HG02973 (cell line): ENCODE measurements around the gene CLCNKB.
"Not testable (repeated sequence)": the region's sequence is repeated elsewhere in the genome, so short reads cannot be mapped to it uniquely, and the experiment has no call there.

Experiments used
- ATAC-seq: cut with Tn5 transposase; IDR thresholded peaks from one replicate; pipeline ENCODE4 v1.9.1; 2021; ENCODE audit warnings: moderate library complexity; ENCODE audit not compliant: unreplicated experiment

Gene CLCNKB

DNA sequence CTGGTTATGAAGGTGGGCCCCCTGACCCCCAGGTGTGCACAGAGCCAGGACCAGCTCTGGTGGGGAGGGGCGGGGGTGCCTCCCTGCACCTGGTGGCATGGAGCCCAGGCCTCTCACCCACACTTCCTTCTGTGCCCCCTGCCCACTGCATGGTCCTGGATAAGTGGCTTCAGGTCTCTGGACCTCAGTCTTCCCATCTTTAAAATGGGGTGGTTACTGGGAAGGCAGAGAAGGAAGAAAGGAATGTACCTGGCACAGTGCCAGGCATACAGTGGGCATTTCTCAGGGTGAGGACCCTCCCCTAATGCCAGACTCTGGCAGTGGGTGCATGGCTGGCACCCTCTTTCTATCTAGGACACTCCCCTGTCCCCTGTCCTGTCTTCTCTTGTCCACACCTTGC, 14.3 kb upstream of the CLCNKB start:
- no peak for ATAC-seq

DNA sequence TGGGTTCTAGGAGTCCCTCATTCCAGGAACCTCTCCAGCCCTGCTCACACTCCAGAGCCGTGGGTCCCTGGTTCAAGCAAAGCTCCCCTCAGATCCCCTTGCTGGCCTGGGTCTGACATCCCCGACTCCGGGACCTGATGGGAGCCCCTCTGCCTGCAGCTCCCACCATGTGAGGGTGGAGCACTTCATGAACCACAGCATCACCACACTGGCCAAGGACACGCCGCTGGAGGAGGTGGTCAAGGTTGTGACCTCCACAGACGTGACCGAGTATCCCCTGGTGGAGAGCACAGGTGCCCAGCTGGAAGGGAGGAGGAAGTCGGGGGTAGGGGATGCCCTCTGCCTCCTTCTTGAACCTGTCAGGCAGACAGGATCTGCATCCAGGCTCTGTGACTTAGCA, 12.0 kb upstream of the CLCNKB start:
- no peak for ATAC-seq

DNA sequence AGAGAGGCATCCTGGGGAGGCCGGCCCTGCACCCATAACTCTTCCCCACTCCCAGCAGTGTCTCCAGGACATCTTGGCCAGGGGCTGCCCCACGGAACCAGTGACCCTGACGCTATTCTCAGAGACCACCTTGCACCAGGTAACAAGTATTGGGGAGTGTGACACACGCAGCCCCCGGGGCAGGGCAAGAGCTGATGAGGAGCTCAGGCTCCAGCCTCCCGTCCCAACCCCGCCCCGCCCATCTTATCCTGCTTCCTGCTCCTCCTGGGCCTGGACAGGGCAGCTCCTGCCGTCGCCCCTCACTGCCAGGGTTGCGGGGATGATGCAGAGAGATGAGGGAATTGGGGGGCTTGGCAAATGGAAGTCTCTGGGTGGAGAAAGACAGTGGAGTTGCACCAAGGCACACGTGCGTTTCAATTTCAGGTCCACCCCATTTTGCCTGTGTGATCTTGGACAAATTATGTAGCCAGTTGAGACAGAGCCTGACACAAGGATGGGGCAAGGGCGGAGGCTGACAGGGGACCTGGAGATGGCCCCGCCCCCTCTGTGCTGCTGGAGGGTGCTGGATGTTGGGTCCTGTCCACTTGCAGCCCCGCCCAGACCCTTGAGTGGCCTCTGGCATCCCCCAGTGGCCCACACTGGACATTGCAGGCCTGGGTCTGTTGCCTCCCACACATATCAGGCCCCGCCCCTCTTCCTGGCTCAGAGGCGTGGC, 11.0 kb upstream of the CLCNKB start:
- no peak for ATAC-seq

DNA sequence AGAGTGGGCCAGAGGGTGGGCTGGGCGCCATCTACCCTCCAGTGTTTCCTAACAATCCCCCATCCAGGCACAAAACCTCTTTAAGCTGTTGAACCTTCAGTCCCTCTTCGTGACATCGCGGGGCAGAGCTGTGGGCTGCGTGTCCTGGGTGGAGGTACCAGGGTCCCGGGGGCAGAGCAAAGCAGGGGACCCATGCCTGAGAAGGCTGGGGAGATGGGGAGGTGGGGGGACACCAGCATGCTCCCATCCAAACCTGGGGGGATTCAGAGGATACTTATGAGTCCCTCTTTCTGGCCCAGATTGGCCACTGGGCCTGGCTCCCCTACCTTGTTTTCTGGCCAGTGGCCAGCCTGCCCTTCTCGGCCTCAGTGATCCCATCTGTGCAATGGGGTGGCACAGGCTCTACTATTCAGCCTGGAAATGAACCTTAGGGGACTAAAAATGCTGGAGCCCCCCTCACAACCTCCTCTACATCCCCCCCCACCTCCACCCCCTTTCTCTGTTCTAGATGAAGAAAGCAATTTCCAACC, 10.4 kb upstream of the CLCNKB start:
- not testable (repeated sequence) for ATAC-seq

DNA sequence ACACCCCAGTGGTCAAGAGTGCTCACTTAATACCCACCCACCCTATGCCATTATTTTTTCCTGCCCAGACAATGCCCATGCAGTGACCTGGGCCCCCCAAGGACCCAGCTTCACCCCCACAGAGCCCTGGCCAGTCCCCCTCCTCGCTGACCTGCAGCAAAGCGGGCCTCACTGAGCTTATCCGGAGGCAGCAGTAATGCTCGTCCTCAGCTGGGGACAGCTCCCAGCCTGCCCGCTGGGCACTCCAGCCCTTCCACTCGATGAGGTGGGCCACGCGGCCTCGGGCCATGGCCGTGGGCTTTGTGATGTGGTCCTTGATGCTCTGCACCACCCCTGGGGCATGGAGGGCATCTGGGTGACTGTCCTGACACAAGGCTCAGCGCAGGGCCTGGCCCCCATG, 7.1 kb upstream of the CLCNKB start:
- not testable (repeated sequence) for ATAC-seq

DNA sequence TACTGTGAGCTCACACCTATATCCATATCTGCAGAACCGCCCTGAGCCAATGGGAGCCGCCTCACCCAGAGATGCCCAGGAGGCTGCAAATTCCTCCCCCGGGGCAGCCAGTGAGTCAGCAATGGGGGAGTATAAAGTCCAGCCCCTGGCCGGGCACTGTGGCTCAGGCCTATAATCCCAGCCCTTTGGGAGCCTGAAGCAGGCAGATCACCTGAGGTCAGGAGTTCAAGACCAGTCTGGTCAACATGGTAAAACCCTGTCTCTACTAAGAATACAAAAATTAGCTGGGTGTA, 5.0 kb upstream of the CLCNKB start:
- no peak for ATAC-seq

DNA sequence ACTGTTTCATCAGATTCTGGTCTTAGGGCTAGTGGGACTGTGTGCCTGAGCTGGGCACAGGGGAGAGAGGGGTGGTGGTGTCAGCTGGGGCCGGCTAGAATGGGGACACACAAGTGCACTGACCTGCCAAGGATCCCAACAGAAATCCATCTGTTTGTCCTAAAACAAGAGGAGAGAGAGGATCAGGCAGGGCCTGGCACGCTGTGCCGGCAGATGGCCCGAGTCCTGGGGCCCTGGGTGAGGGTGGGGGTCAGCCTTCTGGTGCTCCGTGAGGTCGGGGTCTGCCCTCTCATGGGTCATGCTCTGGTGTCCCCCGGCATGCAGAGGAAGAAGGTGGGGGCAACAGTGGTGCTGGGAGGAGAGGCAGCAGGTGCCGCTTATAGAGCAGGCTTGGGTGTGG, 3.7 kb upstream of the CLCNKB start:
- ATAC-seq = not testable (repeated sequence)

DNA sequence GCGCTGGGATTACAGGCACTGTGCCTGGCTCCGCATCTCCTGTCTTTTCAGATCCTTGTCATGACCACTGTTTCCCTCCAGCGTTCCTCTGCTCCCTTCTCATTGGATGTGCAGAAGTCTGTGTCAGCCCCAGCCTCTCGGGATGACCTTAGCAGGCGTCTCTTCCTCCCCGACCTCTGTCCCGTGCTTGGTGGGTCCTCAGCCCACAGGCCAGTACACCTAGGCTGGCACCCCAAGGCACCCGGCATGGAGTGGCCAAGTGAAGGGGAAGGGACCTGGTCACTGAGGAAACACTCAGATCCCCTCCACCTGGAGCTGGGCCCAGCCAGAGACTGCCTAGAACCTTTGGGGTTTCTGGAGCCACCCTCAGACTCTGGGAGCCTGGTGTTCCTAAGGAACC, 2.4 kb upstream of the CLCNKB start:
- ATAC-seq = no peak

DNA sequence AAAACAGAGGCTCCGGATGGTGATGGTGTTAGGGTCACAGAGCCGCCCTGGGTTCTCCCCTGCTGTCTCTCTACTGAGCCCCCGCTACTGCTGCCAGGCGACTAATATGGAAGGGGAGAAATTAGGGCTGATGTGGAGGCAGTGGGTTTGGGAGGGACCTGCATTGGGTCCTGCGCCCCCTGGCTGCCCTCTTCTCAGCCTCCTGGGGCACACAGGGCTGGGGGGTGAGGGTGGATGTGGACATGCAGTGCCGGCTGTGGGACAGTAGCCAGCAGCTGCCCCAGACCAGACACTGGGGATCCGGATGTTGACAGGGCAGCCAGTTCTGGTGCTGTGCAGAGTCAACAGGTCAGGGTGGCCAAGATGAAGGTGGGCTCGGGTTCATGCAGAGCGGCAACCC, 1.5 kb upstream of the CLCNKB start:
- ATAC-seq = no peak

DNA sequence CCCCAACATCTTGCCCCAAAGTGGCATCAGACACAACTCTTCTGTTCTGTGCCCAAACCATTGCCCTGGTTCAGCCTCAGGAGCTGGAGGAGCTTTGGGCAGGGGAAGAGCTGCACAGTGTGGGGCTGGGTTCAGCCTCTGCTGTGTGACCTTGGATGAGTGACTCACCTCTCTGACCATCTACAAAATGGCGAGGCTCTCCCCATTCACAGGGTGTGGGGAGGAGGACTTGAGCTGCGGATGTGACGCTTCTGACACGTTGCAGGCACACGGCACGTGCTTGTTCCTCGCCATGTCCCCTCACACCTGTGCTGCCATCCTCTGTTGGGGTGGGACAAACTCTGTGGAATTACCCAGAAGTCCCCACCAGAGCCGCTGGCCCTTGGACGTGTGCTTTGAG, 928 bp upstream of the CLCNKB start:
- not testable (repeated sequence) for ATAC-seq

DNA sequence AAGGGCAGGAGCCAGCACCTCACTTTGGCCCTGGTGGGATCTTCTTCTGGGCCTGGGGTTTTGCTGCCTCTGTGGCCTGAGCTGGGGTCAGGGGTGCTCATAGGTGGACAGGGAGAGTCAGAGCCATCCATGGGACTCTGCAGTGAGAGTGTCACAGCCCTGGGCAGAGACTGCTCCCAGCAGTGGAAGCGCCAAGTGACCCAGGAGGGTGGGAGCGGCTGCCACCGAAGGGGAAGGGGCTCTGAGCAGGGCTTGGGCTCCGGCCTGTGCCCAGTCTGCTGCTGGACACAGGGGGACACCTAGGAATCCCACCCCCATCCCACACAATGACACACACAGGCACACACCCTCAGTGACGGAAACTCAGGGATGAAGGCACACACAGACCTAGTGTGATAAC, 368 bp downstream of the CLCNKB start:
- ATAC-seq = no peak

DNA sequence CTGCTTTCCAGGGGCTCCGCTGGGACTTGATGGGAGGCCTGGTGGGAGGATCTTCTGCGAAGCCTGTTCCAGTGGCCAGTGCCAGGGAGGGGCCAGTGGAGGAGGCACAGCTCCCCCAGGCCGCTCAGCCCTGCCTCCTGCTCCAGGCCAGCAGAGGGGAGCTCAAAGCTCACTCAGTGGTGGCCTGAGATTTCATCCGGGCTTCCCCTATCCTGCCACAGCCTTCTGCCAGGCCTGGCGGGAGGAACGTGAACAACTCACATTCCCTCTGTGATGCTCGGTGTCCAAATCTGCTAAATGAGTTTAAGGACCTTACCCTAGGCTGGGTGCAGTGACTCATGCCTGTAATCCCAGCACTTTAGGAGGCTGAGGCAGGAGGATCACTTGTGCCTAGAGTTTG, 3.3 kb downstream of the CLCNKB start:
- ATAC-seq = no peak

DNA sequence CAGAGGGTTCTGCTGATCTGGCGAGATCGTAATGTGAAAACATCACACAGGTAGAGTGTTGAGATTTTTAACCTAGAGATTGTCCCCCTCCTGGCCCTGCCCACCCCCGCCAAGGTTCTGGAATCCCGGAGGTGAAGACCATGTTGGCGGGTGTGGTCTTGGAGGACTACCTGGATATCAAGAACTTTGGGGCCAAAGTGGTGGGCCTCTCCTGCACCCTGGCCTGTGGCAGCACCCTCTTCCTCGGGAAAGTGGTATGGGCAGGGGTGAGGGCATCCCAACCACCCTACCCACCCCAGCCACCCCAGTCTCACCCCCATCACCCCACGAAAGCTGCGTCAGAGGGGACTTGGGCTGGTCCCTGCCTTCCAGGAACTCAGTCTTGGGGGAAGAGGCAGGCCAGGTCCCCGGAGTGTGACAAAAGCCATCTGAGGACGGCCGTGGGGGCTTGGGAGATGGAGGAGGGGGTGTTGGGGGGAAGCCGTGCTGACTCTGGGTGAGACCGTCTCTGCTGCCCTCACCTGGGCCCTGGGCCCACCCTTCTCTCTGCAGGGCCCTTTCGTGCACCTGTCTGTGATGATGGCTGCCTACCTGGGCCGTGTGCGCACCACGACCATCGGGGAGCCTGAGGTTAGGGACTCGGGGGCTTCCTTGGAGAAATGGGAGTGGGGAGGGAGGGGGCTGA, 4.4 kb downstream of the CLCNKB start:
- ATAC-seq = no peak

DNA sequence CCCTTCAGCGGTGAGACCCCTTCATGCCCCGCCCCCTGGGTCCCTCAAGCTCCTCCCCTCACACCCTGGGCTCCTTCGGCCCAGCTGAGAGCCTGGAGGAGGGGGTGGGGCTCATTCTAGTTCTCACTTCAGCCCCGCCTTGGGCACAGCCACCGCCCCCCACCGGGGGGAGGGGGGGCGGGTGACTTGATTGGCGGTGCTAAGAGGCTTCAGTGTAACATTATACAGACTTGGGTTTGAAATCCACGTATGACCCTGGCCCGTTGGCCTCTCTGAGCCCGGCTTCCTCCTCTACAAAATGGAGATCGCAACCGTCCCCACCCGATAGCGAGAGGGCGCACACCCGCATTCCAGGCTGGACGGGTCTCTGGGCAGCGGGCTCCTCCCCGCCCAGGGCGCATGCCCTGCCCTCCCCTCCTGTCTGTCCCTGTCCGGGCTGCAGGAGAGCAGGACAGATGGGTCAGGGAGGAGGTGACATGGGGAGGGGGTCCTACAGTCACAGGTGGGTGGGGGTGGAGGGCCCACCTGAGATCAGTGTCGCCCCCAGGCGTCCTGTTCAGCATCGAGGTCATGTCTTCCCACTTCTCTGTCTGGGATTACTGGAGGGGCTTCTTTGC, 5.1 kb downstream of the CLCNKB start:
- ATAC-seq = no peak

DNA sequence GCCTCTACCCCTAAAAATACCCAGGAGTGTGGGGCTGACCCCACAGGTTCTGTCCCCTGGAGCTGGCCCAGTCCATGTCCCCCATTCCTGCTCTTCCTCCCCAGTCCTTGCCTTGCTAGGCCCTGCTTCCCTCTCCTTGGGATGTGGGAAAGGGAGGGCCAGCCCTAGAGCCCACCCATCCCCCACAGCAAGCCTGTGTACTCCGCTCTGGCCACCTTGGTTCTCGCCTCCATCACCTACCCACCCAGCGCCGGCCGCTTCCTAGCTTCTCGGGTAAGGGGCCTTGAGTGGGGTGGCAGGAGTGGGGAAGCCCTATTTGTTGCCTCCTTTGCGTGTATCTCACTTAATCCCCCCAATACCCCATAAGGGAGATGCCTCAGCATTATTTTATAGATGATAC, 6.7 kb downstream of the CLCNKB start:
- ATAC-seq = no peak

DNA sequence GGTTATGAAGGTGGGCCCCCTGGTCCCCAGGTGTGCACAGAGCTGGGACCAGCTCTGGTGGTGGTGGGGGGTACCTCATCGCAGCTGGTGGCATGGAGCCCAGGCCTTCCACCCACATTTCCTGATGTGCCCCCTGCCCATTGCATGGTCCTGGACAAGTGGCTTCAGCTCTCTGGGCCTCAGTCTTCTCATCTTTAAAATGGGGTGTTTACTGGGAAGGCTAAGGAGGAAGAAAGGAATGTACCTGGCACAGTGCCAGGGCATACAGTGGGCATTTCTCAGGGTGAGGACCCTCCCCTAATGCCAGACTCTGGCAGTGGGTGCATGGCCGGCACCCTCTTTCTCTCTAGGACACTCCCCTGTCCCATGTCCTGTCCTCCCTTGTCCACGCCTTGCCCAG, 7.5 kb downstream of the CLCNKB start:
- ATAC-seq = no peak

DNA sequence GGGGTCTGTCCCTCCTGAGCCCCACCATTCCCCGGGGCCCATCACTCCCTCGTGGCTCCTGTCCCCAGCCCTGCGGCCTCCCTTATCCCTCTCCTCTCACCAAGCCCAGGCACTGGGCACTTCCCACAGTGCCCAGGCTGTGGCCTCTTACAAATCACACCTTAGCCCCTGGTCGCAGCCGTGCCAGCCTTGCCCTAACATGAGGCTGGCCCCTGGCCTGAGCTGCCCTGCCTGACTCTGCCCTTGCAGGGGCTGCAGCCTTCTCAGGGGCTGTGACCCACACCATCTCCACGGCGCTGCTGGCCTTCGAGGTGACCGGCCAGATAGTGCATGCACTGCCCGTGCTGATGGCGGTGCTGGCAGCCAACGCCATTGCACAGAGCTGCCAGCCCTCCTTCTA, 8.4 kb downstream of the CLCNKB start:
- ATAC-seq = not testable (repeated sequence)

DNA sequence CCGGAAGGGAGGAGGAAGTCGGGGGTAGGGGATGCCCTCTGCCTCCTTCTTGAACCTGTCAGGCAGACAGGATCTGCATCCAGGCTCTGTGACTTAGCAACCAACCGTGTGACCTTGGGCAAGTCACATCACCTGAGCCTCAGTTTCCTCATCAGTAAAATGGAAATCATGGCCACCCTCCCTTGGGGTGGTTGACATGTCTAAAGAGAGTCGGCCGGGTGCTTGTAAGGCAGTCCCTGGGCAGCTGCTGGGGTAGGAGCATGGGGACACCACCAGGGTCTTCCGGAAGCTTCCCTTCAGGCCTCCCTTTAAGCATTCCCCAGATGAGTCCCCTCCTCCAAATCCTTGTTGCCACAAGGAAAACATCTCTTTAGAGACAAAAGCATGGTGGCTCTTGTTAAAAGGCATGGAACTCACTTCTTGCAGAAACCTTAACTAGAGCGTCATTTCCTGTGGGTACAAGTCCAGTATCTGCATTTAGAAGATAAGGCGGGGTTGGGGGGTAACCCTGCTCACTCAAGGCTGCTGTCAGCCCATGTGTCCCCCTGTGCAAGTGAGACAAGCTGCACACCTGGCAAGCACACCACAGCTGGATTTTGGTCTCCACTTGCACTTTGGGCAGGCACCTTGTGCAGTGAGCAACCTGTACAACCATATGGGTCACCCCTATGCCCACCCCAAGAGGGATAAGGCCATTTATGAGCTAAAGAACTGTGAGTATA, 10.4 kb downstream of the CLCNKB start:
- ATAC-seq = no peak

DNA sequence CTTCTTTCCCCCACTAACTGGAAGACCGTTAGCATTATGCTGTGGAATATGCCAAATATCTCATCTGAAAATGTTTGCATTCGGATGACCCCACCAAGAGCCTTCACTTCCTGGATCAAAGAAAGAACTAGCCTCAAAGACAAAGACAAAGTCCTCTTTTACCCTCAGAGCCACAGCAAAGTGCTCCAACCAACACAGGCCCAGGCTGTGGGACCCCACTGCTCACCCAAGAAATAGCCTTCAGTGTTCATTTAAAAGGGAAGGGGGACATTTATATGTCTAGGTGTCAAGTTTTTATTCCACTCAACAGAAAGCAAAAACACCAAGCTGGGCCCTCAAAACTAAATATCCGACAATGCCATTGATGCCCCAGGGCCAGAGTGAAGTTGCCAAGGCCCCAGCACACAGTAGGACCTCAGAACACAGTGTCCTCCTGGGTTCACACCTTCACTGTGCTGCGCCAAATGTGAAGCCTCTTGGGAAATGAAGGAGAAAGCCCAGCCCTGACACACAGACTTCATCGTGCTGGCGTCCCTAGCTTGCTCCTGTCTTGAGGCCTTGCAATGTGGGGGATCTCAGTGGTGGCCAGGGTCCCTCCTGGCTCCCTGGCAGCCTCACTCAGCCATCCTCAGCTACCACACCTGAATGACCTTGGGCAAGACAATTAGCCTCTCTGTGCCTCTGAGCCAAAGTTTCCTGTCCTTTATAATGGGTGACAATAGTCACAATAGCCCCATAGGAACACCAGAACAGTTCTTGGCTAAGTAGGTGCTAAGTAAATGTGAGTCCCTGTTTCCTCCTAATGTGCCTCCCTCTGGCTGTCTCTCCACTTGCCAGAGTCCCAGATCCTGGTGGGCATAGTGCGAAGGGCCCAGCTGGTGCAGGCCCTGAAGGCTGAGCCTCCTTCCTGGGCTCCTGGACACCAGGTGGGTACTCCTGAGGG, 11.3 kb downstream of the CLCNKB start:
- no peak for ATAC-seq
